ENCODE measurements around the gene CD34. TPM values are rescaled to one million over a fixed set of nuclear protein-coding genes. Genes with fewer than 3 reads are reported as not detected.

The CD34 gene
- total RNA-seq, 2 donors from 2014 or later = 9.8 to 47.7 TPM

DNA sequence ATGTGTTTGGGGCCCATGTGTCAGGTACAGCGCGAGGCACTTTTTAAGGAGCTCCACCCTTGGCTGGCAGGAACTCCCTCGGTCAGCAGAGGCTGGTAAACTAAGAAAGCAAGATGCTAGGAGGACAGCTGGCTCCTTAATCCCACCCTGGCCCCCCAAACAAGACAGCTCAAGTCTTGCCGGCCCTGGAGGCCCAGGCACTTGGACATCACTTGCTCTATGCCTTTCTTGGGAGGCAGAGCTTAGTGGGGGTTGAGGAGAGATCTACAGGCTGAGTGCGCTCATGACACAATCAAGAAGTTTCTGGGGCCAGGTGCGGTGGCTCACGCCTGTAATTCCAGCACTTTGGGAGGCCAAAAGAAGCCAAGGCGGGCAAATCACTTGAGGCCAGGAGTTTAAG lies 78.1 kb downstream of the CD34 start:
- DNase-seq (ENCODE audit: low spot score) = no peak
- H3K9me3 ChIP-seq = no peaks in the 10 kb centered on the region
- peaks cover 12% of the 10 kb centered on the region for H3K4me1 ChIP-seq (replicated peaks)
- no peaks in the 10 kb centered on the region for H3K27me3 ChIP-seq (replicated peaks; ENCODE audit: insufficient read depth)
- H3K4me3 ChIP-seq = no peak overlapping the region
- TF ChIP-seq POLR2AphosphoS5 (IDR thresholded peaks at IDR 0.05) (no peak), POLR2A (IDR thresholded peaks at IDR 0.05) (no peak), CTCF (IDR thresholded peaks at IDR 0.05) (no peak)
- peak overlapping the region; percentile 59 to 74 for H3K27ac ChIP-seq
- intact Hi-C loops (cut with DNase I) = no loop called here
- no peaks in the 10 kb centered on the region for H3K36me3 ChIP-seq
- 93% methylated on average over 8 of the region's 8 CpGs for WGBS

DNA sequence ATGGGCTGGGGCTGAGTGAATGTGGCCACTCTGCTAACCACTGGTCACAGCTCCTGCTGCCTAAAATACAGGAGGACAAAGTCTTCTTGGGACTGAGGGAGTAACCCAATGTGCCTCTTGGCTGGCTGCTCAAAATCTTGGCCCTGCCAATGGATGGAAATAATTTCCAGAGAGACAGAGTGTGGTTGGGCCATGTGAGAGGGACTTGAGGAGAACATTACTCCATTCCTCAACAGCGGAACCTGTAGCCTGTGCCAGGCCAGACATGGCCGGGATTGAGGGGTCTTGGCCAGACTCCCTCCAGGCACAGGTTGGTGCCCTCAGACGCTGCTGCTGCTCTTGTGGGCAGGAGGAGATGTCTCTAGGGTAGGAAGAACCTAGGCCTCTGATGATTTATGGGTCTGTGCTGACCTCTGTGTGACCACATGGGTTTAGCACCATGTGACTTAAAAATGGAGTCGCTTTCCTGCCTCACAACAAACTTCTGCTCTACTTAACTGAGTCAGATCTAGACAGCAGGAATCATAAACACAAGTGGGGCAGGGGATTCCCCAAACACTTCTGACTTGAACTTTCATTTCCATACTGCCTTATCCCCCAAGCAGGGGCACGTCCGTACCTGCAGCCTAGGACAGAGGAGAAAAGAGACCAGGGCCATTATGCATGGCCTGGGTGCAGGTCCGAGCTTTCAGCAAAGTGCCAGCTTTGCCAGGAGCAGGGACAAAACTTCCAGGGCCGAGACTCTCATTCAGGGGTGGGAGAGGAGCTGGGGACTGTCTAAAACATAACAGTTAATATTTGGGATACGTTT lies 79.2 kb downstream of the CD34 start:
- no peak overlapping the region for H3K4me3 ChIP-seq
- intact Hi-C loops (cut with DNase I) = no loop called here
- H3K36me3 ChIP-seq = no peaks in the 10 kb centered on the region
- H3K9me3 ChIP-seq = no peaks in the 10 kb centered on the region
- 43% methylated on average over 9 of the region's 9 CpGs for whole genome bisulfite sequencing
- peak overlapping the region; percentile 59 to 74 for H3K27ac ChIP-seq
- TF ChIP-seq POLR2A (IDR thresholded peaks at IDR 0.05) (no peak), POLR2AphosphoS5 (IDR thresholded peaks at IDR 0.05) (peak; percentile 11), CTCF (IDR thresholded peaks at IDR 0.05) (no peak)
- peaks cover 16% of the 10 kb centered on the region for H3K4me1 ChIP-seq (replicated peaks)
- no peaks in the 10 kb centered on the region for H3K27me3 ChIP-seq (replicated peaks; ENCODE audit: insufficient read depth)
- DNase-seq (ENCODE audit: low spot score) = no peak

Other genes starting within 250 kb of the CD34 start
- gene CD46, start 159.1 kb downstream of the CD34 start, total RNA-seq = 100 to 1,000 TPM; 173 to 327 TPM